Measurements from ENCODE around the gene MCU.

DNA sequence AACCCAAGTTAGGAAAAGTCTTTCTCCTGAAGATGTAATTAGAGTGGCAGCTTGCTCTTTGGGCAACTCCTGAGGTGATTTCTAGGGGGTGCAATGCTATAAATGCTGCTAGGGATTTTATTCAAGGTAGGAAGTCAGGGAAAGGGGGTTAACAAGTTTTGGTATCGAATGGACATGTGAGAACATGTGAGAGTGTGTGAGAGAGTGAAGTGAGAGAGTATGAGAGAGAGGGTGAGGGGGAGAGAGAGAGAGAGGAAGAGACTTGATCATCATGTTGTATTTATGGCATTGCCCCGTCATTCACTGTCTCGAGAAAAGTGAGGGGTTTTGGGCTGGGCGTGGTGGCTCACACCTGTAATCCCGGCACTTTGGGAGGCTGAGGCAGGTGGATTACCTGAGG, 50.9 kb downstream of the MCU start:
- no peak for TF ChIP-seq CTCF (conservative IDR thresholded peaks at IDR 0.05; ENCODE audit: low read depth, low read length)
- no peak for TF ChIP-seq EZH2 (IDR thresholded peaks at IDR 0.05; ENCODE audit: borderline replicate concordance, low read depth, low read length, poor library complexity, severe bottlenecking)

Measured in A673 (cell line).